Measurements from ENCODE around the gene PDE4B.
"Not testable (repeated sequence)": the region's sequence is repeated elsewhere in the genome, so short reads cannot be mapped to it uniquely, and the experiment has no call there.

PDE4B gene

DNA sequence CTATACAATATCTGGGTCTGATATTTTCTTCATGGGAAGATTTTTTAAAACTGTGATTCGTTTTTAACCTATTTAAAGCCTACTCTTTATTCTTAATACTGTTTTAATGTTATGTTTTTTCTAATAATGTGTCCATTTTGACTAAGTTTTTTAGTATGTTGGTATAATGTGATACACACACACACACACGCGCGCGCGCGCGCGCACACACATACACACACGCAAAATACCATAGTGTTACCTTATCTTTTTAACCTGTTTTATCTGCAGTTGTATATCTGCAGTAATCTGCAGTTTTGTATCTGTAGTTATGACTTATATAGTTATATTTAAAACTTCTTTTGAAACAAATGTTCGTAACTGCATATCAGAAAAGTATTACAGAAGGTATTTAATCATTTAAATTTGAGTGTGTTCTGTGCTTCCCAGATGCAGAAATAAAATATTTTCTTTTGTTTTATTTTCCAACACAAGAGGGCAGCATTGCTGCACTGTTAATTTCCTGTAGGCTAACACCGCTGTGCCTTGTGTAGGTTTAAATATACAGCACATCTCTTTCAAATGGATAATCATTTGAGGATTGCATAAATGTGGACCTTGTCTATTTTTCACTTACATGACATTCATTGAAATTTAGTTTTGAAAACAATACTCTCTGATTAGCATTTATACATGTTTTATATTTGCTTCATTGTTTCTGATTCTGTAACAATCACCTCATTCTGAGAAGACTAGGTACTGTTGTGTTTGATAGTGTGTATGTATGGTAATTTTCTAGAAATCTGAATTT, 166.1 kb downstream of the PDE4B start:
- peak; percentile 55 to 96 for DNase-seq

DNA sequence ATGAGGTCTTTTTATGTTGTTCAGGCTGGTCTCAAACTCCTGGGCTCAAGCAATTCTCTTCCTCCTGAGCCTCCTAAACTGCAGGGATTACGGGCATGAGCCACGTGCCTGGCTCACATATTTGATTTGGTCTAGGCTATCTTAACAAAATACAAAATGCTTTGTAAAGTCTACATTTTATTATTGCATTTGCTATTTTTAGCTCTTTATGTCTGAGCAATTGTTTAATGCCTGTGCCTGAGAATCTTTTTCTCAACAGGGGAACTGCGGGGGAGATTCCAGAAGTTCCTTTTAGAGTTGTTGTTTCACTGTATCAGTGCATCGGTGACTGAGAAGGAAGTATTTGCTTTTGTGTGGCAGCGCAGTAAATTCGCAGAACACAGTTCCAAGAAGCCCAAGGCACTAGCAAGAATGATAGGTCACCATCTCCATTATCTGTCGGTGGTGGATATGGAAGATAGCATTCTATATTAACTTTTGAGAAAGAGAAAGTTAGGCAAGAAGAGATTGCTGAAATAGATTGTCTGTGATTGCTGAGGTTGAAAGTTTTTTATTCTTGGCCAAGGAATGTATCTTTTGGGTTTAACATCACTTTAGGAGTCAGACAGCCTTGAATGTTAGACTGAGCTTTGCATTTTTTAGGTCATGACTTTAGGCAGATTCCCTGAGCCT, 167.3 kb downstream of the PDE4B start:
- DNase-seq = peak; percentile 71 to 78

DNA sequence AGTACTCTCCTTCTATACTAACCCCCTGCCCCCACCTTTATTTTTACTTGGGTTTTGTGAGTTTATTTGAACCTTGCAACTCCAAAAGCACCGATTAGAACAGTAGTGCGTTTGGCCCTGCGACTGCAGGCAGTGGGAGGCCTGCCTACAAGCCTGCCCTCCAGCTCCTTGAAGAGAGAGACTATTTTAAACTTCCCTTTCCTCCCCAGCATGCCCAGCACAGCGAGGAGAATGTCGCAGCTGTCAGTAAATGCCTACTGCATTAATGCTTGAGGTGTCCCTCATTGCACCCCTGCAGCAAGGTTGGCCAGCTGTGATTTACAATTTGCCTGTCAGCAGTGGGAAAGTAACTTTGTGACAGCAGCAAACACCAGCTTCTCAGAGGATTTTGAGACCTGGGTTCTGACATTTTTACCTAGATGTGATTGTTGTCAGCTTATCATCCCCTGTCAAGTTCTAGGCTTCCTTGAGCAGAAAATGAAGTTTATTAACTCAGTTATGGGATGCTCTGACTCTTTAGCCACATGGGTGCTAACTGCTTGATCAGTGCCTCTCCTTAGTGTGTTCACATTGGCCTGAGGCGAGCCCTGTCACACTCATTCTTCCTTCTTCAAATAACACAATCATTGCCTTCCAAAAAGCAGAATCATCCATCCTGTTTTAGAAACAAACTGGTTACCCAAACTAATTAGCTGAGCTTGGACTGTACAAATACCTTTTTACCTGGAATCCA, 170.6 kb downstream of the PDE4B start:
- DNase-seq = no peak

DNA sequence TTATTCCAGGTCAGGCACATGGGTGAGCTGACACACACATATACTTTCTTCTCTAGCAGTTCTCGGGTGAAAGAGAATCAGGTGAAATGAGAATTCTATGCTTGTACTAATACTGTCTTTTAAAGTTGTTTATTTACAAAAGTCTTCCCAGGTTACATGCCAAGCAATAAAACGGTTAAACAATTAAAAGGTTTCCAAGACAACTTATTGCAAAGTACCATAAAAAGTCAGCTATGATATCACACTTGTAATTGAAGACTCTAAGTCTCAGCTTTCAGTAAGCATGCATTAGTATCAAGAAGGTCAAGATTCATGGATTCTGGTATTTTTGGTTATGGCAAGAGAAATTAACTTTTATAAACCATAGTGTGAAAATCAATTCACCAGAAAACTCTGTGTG, 171.4 kb downstream of the PDE4B start:
- no peak for DNase-seq

DNA sequence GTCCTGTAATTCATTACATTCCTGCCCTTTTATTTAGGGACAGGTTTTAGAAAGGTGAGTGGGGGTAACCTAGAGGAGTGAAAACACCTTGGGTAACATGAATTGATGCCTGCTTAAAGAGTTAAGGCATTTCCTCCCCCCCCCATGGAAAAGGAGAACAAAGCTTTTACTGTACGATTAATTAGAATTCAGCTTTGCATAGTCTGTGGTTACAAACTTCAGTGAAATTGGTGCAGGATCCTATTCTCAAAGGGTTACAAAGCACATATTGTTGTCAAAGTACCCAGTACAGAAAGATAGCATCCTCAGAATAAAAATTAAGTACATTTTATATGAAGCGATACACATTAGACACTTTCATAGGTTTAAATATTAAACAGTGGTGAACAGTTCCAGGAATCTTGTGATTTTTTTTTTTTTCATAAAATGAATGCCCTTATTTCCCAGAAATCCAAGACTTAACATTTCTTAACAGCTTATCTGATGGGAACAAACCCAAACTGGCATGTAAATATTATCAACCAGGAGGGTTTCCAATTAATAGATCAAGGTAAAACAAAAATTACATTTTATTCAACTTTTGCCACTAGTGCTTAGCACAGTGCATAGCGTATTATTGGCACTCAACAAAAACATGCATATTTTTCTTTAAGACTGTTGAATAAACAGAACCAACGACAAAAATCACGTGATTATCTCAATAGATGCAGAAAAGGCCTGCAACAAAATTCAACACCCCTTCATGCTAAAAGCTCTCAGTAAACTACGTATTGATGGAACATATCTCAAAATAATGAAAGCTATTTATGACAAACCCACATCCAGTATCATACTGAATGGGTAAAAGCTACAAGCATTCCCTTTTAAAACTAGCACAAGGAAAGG, 172.7 kb downstream of the PDE4B start:
- no peak for DNase-seq

DNA sequence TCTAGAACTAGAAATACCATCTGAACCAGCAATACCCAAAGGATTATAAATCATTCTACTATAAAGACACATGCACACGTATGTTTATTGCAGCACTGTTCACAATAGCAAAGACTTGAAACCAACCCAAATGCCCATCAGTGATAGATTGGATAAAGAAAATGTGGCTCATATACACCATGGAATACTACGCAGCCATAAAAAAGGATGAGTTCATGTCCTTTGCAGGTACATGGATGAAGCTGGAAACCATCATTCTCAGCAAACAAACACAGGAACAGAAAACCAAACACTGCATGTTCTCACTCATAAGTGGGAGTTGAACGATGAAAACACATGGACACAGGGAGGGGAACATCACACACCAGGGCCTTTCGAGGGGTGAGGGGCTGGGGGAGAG, 174.8 kb downstream of the PDE4B start:
- not testable (repeated sequence) for DNase-seq

DNA sequence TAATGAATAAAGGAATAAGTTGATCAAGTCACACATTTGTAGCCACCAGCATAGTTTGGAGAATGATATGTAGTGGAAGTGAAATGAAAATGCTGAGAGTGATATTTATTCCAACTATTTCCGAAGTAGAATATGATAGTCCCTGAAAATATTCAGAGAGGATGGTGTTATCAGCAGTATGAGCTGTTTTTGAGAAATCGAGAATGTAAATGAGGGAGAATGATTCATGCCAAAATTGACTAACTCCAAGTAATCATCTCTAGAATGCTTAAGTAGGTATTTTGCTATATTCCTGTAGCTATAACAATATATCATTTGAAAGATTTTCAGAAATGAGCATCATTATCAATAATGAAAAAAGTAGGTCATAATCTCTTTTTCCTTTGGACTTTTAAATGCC, 178.9 kb downstream of the PDE4B start:
- DNase-seq = no peak

DNA sequence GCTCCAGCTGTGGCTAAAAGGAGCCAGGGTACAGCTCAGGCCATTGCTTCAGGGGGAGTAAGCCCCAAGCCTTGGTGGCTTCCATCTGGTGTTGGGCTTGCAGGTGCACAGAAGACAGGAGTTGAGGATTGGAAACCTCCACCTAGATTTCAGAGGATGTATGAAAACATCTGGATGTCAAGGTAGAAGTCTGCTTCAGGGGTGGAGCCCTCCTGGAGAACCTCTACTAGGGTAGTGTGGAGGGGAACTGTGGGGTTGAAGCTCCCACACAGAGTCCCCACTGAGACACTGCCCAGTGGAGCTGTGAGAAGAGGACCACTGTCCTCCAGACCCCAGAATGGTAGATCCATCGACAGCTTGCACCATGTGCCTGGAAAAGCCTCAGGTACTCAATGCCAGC, 183.0 kb downstream of the PDE4B start:
- no peak for DNase-seq

DNA sequence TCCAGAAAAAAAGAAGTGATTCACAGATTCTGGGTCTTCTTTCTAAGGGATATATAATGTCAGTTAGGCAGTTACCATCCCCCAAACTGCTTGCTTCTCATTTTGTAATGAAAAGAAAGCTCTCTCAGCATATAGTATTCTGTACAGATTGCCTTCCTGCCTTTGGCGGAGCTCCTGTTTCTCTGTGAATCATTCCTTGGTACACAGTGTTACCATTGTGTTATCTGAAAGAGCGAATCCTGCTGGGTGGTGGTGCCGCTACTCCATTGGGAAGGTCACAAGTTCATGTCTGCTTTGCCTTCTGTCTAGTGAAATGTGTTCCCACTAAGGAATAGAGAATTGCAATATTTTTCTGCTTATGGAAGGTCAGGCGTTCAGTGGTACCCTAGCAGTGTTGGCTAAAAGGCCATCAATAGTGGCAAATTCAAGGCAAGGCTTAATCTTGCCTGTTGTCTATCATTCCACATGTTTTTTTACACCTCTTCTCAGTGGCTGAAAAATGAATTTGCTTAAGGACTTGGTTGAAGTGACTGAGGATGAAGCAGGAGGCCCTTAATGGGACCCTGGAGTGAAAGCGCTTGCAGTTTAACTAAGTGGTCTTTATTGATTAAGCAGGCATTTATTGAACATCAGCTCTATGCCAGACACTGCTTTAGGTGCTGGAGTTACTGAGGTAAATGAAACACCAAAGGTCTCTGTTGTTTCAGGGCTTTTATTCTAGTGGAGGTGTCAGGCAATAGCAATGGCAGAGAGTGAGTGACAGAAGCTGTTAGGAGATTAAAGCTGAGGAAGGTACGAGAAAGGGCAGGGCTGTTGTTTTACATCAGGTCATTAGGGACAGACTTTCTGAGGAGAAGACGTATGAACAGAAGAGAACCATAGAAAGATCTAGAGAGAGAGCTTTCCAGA, 186.7 kb downstream of the PDE4B start:
- no peak for DNase-seq

DNA sequence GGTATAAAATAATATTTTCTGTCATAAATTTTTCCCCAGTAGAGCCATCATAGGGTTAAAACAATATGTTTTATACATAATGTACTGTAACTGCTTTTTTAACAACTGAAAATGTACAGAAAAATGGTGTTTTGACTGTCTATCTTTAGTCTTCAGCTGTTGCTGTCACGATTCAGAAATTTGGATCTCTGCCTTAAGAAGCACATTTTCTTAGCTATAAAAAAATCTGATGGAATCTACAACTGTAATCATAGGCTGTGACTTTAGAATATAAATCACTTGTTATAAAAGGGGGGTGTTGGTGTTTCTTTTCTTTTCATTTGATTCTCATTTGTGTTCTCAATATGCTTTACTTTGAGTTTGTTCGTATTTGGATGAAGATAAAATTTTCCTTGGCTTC, 187.5 kb downstream of the PDE4B start:
- no peak for DNase-seq

DNA sequence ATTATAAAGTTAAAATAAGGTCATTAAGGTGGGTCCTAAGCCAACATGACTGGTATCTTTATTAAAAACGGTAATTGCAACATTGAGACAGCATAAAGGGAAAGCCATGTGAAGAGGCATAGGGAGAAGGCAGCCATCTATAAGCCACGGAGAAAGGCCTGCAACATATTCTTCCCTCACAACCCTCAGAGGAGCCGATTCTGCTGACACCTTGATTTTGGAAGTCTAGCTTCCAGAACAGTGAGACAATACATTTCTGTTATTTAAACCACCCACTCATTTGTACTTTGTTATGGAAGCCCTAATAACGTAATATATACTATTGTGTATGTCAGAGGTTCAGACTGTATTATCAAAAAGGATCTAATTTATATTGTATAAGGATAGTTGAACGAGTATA, 190.8 kb downstream of the PDE4B start:
- no peak for DNase-seq

DNA sequence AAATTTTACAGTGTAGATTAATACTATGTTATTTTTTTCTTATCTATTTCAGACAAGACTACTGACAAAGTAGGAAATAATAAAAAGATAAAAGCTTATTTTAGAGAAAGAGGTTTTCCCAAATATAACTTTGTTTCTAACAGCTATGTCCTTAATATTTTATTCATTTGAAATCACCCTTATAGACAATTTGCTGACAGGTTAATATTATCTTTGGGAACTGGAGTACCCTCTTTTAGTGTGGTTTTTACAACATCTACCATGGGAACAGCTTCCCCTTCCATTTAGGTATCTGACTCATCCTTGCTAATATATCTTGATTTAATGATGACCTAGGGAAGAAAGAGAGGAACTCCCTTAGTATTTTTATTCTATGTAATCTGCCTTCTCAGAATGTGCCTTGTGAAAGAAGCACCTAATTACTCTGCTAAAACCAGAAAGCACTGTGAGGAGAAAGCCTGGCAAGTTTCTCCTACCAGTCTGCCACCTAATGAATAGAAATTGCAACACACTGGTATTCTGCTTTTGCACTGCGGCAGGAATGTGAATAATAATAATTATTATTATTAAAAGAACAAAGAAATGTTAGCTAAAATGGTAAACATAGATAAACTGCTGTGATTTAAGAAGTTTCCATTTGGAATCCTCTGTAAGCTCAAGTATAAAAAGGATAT, 192.8 kb downstream of the PDE4B start:
- DNase-seq = peak in 1 of 2 donors; percentile 16

DNA sequence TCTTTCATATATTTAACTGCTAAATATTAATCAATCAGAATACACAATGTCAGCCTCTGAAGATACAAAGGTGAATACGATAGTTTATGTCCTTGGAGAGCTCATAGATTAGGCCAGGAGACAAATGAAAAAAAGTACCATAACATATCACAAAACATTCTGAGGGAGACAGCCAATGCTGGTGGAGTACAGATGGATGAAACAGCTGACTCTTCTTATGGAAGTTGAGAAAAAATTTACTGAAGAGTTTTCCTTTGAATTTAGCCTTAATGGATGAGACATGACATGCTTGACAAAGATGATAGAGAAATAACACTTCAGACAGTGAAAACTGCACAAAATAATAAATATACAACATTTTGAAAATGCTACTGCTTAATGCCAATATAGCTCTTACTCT, 193.5 kb downstream of the PDE4B start:
- no peak for DNase-seq

DNA sequence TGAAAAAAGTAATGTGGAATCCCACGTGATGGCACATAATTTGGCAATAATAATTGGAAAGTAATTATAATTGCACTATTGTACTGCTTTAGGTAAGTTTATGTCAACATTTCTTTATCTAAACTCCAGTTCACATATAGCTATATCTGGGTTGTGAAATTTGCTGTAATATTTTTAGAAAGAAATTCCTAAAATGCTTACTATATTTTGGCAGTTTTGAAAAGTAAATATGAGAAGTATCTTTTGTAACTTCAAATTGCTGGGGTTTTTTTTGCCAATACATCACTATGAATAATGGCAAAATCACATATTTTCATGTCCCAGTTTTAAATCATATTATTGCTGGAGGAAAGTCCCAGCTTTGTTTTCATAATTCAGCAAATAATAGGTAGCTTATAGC, 197.5 kb downstream of the PDE4B start:
- DNase-seq = no peak

DNA sequence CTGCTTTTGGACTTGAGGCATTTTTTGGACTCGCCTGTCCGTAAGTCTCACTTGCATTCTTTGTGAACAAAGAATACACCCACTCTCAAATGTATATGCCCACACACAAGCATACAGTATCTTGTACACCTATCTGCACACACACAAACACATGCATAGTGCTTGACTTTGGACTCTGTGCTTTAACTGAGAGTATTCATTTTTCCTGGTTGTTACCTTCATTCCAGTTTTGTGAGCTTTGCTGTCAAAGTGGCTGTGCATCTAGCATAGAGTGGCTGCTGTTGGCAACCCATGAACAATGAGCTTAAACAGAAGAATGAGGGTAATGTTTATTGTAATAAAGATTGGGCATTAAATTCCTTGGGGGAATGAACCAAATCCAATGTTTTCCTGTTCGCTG, 199.0 kb downstream of the PDE4B start:
- no peak for DNase-seq

DNA sequence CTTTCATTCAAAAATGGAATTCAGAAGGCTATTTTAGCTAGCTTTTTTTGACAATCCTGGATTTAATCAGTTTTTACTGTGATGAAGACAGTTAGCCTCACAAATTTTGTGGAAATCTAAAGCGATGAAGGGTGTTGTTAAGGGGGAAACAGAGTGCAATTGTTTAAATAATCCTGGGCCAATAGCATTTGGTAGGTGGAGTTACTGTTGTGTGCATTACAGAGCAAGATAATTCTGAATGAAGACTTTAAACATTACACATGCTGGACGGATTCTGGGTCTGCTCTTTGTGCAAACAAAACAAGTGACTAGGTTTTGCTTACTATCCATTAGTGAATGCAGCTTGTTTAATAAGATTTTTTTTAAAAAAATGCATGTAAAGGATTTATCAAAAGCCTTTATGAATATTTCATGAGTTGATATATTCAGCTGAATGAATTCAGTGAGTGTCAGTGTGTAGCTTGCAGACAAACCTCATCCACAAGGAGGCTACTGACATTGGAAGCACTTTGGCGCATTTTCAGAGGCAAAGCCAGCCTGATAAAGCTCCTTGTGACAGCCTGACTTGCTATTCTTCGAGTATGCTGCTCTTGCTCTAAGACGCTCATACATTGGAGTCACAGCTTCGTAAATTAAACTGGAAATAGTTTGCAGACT, 199.6 kb downstream of the PDE4B start:
- DNase-seq = no peak

DNA sequence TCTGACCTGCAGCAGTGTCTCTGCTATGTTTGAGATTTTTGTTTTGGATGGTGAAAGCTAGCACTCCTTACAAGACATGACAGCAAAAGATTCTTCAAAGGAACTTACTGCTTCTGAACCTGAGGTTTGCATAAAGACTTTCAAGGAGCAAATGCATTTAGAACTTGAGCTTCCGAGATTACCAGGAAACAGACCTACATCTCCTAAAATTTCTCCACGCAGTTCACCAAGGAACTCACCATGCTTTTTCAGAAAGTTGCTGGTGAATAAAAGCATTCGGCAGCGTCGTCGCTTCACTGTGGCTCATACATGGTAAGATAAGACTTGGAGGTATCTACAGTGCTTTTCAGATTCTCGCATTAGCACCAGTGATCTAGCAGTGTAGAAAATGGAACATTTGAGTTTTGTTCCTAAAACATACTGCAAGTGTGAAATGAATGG, 200.2 kb downstream of the PDE4B start:
- no peak for DNase-seq

DNA sequence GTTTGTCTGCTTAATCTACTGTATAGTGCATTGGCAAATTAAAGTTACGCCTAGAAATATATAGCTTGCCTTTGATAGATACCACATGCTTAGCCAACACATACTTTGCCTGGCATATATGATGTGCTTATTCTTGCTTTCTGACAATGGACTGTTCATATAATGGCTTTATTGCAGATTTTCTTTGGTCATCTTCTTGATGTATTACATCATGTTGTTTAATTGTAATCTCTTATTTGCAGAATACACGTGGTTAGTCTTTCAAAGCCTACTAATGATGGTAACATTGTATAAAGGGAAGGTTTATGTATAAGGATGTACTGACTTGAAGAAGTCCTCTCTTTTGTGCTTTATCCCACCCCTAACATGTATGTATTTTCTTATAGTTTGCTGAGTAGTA, 201.5 kb downstream of the PDE4B start:
- DNase-seq = no peak

DNA sequence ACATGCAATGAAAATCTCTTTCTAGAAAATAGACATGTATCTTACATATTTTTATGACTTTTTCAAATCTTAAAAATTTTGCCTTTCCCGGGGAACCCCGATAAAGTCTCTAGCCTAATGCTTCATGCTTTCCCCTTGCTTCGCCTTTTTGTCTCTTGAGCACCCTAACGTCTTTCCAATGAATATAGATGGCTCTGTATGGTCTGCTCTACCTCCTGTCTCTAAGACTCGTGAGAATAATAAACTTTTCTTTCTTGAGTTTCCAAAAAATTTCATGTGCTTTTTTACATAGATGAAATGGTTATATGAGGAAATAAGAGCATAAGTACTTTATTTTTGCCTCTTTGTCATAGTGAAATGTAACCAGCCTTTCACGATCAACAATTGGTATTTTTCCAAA, 202.6 kb downstream of the PDE4B start:
- DNase-seq = no peak

DNA sequence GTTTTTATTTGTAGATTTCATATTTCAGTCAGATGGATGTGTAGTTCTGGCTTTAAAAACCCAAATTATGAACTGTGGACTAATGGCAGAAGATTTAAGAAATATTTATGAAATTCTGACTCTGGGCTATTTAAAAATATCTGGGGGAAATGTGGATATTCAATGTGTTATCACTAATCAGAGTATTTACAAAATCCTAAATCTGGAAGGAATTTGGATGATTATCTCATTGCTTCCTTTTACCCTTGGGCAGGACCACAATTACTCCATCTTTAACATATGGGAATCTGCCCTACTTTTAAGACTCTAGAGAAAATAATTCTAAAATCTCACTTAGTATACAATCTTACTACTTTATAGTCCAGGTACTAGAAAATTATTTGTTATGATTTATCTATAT, 203.2 kb downstream of the PDE4B start:
- no peak for DNase-seq

DNA sequence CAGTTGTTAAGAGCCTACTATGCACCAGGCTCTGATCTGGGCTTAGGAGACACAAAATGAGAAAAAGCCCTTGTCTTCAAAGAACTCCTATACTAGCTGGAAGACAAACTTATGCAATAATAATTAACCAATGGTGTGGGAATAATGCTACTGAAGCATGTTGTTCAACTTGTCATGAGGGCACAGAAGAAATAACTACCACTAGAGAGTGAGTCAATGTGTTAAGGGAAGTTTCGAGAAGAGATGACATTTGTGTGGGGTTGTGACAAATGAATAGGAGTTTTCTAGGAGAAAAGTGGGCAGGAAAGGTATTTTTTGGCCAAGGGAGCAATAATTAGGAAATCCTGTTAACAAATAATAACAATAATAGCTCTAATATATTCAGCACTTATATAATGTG, 205.0 kb downstream of the PDE4B start:
- no peak for DNase-seq

Measured in inflammatory macrophage treated with lipopolysaccharide for 1 hour (primary cell).